Measurements from ENCODE around the gene ASXL1. TPM values are rescaled to one million over a fixed set of nuclear protein-coding genes. Genes with fewer than 3 reads are reported as not detected.
"Not testable (repeated sequence)": the region's sequence is repeated elsewhere in the genome, so short reads cannot be mapped to it uniquely, and the experiment has no call there.

Gene ASXL1
- total RNA-seq, 1 donor from 2014 or later: 71.9 TPM

DNA sequence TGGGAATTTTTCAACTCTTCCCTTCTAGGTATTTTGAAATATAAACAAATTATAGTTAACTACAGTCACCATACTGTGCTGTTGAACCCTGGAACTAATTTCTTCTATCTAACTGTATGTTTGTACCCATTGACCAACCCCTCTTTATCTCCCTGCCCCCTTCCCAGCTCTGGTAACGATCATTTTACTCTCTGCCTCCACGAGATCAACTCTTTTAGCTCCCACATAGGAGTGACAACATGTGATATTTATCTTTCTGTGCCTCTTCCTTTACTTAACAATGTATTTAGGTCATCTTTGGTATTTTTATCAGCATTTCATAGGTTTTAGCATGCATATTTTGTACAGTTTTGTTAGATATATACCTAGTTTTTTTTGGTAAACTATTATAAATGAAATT lies 45.9 kb downstream of the ASXL1 start:
- intact Hi-C loops (cut with DNase I): no loop called here
- Histone ChIP-seq H3K4me1 (peaks cover 9% of the 10 kb centered on the region), H3K4me3 (no peak overlapping the region), H3K9me3 (no peaks in the 10 kb centered on the region), H3K36me3 (peaks cover 11% of the 10 kb centered on the region), H3K27ac (no peak overlapping the region), H3K27me3 (ENCODE audit: low read depth) (no peaks in the 10 kb centered on the region)
- no peak for ATAC-seq
- TF ChIP-seq, protein P1, sequence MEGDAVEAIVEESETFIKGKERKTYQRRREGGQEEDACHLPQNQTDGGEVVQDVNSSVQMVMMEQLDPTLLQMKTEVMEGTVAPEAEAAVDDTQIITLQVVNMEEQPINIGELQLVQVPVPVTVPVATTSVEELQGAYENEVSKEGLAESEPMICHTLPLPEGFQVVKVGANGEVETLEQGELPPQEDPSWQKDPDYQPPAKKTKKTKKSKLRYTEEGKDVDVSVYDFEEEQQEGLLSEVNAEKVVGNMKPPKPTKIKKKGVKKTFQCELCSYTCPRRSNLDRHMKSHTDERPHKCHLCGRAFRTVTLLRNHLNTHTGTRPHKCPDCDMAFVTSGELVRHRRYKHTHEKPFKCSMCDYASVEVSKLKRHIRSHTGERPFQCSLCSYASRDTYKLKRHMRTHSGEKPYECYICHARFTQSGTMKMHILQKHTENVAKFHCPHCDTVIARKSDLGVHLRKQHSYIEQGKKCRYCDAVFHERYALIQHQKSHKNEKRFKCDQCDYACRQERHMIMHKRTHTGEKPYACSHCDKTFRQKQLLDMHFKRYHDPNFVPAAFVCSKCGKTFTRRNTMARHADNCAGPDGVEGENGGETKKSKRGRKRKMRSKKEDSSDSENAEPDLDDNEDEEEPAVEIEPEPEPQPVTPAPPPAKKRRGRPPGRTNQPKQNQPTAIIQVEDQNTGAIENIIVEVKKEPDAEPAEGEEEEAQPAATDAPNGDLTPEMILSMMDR (IDR thresholded peaks at IDR 0.05): no peak
- DNase-seq: no peak

DNA sequence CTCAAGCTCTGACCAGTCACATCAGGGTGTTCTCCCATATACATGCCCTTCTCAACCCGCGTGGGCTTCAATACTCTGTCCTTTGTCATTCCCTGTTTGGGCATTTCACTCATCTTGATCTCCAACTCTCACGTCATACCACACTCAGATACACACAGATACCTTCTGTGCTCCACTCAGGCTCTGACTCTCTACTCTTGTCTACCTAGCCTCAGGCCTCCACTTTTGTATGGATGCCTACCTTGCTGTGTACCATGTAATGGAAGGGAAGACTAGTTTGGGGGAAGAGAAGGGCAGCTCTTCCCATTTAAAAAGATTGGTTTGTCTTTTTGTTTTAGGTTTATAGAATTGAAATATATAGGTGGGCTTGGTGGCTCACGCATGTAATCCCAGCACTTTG lies 48.6 kb downstream of the ASXL1 start:
- DNase-seq (no peak), ATAC-seq (no peak)
- no peak overlapping the region for H3K27ac ChIP-seq
- no peaks in the 10 kb centered on the region for H3K9me3 ChIP-seq
- TF ChIP-seq, protein P1 (IDR thresholded peaks at IDR 0.05): no peak
- H3K4me1 ChIP-seq: no peaks in the 10 kb centered on the region
- H3K36me3 ChIP-seq: peaks cover 10% of the 10 kb centered on the region
- no peak overlapping the region for H3K4me3 ChIP-seq
- intact Hi-C loops (cut with DNase I): no loop called here
- H3K27me3 ChIP-seq (ENCODE audit: low read depth): no peaks in the 10 kb centered on the region

GRCh38 chr20:32407131-32407750 lies 49.1 kb downstream of the ASXL1 start:
- H3K27ac ChIP-seq; DNase-seq; H3K4me1 ChIP-seq; ATAC-seq; H3K27me3 ChIP-seq (ENCODE audit: low read depth); H3K36me3 ChIP-seq; intact Hi-C loops (cut with DNase I); H3K9me3 ChIP-seq; H3K4me3 ChIP-seq: not testable (repeated sequence)

GRCh38 chr20:32411955-32412706 lies 54.0 kb downstream of the ASXL1 start:
- no peak for ATAC-seq

DNA sequence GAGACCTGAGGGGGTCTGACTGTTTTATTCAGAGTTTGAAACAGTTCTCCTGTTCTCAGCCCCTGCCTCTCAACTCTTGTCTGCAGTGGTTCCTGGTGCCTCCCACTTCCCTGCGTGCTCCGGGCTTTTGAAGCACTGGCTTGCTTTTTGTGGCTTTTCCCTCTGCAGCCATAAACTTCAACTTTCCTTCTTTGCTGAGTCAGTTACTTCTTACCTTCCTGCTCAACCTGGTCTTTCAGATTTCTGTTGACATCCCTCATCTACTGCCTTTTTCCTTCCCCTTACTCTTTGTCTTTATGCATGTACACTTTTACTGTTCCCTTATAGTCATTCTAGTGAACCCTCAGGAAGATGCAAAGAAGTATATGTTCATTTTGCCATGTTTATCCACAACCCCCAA lies 57.4 kb downstream of the ASXL1 start:
- Histone ChIP-seq H3K9me3 (no peaks in the 10 kb centered on the region), H3K4me1 (peaks cover 4% of the 10 kb centered on the region), H3K27ac (no peak overlapping the region), H3K27me3 (ENCODE audit: low read depth) (no peaks in the 10 kb centered on the region), H3K4me3 (no peak overlapping the region), H3K36me3 (peaks cover 8% of the 10 kb centered on the region)
- TF ChIP-seq, protein P1 (IDR thresholded peaks at IDR 0.05): no peak
- ATAC-seq (no peak), DNase-seq (no peak)
- intact Hi-C loops (cut with DNase I): no loop called here

More at GRCh38 chr20:32411955-32412706, 54.0 kb downstream of the ASXL1 start:
- H3K4me1 ChIP-seq: peaks cover 4% of the 10 kb centered on the region
- H3K4me3 ChIP-seq: no peak overlapping the region
- intact Hi-C loops (cut with DNase I): no loop called here
- DNase-seq: no peak
- TF ChIP-seq, protein P1 (IDR thresholded peaks at IDR 0.05): no peak
- H3K27me3 ChIP-seq (ENCODE audit: low read depth): no peaks in the 10 kb centered on the region
- peaks cover 12% of the 10 kb centered on the region for H3K36me3 ChIP-seq
- no peak overlapping the region for H3K27ac ChIP-seq
- H3K9me3 ChIP-seq: no peaks in the 10 kb centered on the region

DNA sequence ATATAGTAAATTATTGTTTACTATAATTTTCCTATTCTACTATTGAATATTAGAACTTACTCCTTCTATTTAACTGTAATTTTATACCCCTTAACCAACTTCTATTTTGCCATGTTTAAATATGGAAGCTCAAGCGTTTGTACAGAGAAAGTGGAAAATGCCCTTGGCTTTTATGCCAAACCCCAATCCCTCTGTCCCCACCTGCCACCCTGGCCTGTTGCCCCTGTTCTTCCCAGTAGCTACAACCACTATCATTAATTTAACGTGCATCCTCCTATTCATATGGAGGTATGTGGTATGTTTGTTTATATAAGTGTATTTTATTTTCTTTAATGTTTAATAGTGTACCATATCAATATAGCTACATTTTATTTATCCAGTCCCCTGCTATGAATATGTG lies 58.1 kb downstream of the ASXL1 start:
- Histone ChIP-seq H3K36me3 (peaks cover 8% of the 10 kb centered on the region), H3K4me1 (peaks cover 4% of the 10 kb centered on the region), H3K4me3 (no peak overlapping the region), H3K27me3 (ENCODE audit: low read depth) (no peaks in the 10 kb centered on the region), H3K9me3 (no peaks in the 10 kb centered on the region), H3K27ac (no peak overlapping the region)
- ATAC-seq: no peak
- no peak for DNase-seq
- intact Hi-C loops (cut with DNase I): no loop called here
- TF ChIP-seq, protein P1 (IDR thresholded peaks at IDR 0.05): no peak
